BE2C (cell line): ENCODE measurements around the gene BCAR3.

ENCODE experiments used
- DNase-seq: peaks from one replicate; pipeline ENCODE4 v3.0.0-alpha.2; 2020
- H3K27me3 ChIP-seq: fragments of 250-450 bp; sonication (Bioruptor Pico); 2 replicates; pipeline ENCODE4 v1.5.1; 2020; ENCODE audit warnings: mild to moderate bottlenecking
- H3K36me3 ChIP-seq: fragments of 250-450 bp; sonication (Bioruptor Pico); 2 replicates; pipeline ENCODE4 v1.5.1; 2020; ENCODE audit warnings: mild to moderate bottlenecking
- H3K4me1 ChIP-seq: fragments of 250-450 bp; sonication (Bioruptor Pico); 2 replicates; pipeline ENCODE4 v1.5.1; 2020
- H3K4me3 ChIP-seq: 2 replicates; pipeline ENCODE4 v1.5.1; 2011; ENCODE audit warnings: low read depth, low read length
- H3K9me3 ChIP-seq: fragments of 250-450 bp; sonication (Bioruptor Pico); 2 replicates; pipeline ENCODE4 v1.5.1; 2020
- CTCF ChIP-seq: IDR thresholded peaks from 2 replicates; pipeline ENCODE4 v1.5.1; 2012; ENCODE audit warnings: mild to moderate bottlenecking, low read depth, low read length

The BCAR3 gene

GRCh38 chr1:93633313-93633712 is 48.3 kb downstream of the BCAR3 start:
- no peak for TF ChIP-seq CTCF
- no peaks in the 10 kb centered on the region for H3K9me3 ChIP-seq
- no peaks in the 10 kb centered on the region for H3K27me3 ChIP-seq
- H3K4me1 ChIP-seq, result peaks cover 6% of the 10 kb centered on the region; the same call in 1 of the 2 replicates
- no peak overlapping the region for H3K4me3 ChIP-seq
- H3K36me3 ChIP-seq, result peaks cover 14% of the 10 kb centered on the region
- DNase-seq, result no peak

GRCh38 chr1:93631626-93632365 is 49.8 kb downstream of the BCAR3 start:
- Histone ChIP-seq H3K9me3 (no peaks in the 10 kb centered on the region), H3K27me3 (no peaks in the 10 kb centered on the region), H3K4me3 (no peak overlapping the region), H3K36me3 (peaks cover 9% of the 10 kb centered on the region), H3K4me1 (peaks cover 6% of the 10 kb centered on the region; the same call in 1 of the 2 replicates)
- peak; percentile 34 for TF ChIP-seq CTCF
- DNase-seq, result no peak

GRCh38 chr1:93630168-93630567 is 51.5 kb downstream of the BCAR3 start:
- no peaks in the 10 kb centered on the region for H3K9me3 ChIP-seq
- no peak for TF ChIP-seq CTCF
- H3K27me3 ChIP-seq, result no peaks in the 10 kb centered on the region
- H3K4me3 ChIP-seq, result no peak overlapping the region
- peaks cover 12% of the 10 kb centered on the region for H3K4me1 ChIP-seq
- DNase-seq, result no peak
- H3K36me3 ChIP-seq, result peaks cover 5% of the 10 kb centered on the region

GRCh38 chr1:93629101-93630059 is 52.3 kb downstream of the BCAR3 start:
- no peaks in the 10 kb centered on the region for H3K27me3 ChIP-seq
- peak; percentile 27 for DNase-seq
- no peak overlapping the region for H3K4me3 ChIP-seq
- peaks cover 12% of the 10 kb centered on the region for H3K4me1 ChIP-seq
- peak; percentile 73 for TF ChIP-seq CTCF
- no peaks in the 10 kb centered on the region for H3K9me3 ChIP-seq
- H3K36me3 ChIP-seq, result no peaks in the 10 kb centered on the region; the same call in 1 of the 2 replicates

GRCh38 chr1:93628681-93629080 is 53.0 kb downstream of the BCAR3 start:
- Histone ChIP-seq H3K27me3 (no peaks in the 10 kb centered on the region), H3K4me1 (peaks cover 18% of the 10 kb centered on the region), H3K4me3 (no peak overlapping the region), H3K36me3 (no peaks in the 10 kb centered on the region; the same call in 1 of the 2 replicates), H3K9me3 (no peaks in the 10 kb centered on the region)
- no peak for TF ChIP-seq CTCF
- no peak for DNase-seq
